Placental epithelial cell (primary cell): Measurements from ENCODE around the gene USP27X. TPM values are rescaled to one million over a fixed set of nuclear protein-coding genes. Genes with fewer than 3 reads are reported as not detected.

Experiments used
- total RNA-seq: library from RNA; depleted of rRNA; stranded (reverse); fragments of >200 nt; gene quantifications from 2 replicates; pipeline ENCODE4 v1.2.3, GENCODE V29; 2012

Gene USP27X
- total RNA-seq = 4.2 and 6.3 TPM in 2 replicates

DNA sequence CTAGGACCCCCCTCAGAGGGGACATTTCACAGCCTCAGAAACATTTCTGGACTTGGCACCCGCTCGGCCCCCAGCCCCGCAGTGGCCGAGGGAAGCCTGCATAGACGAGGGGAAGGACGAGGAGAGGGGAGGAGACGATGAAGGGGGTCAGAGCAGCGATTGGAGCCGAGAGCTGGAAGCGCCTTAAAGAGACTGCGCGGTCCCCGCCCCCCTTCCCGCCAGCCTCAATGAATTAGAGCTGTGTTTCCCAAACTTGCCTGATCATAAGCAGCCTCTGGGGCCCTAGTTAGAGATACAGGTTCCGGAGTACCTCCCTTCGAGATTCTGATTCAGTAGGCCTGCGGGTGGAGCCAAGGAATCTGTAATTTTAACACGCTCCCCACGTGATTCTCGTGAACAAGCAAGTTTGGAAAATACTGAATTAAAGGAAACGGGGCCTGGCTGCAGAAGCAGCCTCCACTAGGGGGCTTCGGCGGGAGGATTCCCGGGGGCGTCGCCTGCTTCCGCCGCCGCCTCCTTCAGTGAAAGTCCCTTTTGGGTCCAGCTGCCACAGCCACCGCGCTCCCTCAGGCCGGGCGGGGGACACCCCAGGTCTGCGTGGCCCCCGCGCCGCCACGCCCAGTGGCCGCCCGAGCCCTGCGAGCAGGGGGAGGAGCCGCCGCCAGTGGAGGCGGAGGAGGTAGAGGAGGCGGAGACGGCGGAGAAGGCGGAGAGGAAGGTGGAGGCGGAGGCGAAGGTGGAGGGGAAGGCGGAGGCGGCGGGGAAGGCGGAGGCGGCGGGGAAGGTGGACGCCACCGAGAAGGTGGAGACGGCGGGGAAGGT, at the start of gene USP27X:
USP27X (plus strand) TSS at position 651 of the 822 bp plus-strand sequence. CDS start 824 bp downstream, outside the sequence.

DNA sequence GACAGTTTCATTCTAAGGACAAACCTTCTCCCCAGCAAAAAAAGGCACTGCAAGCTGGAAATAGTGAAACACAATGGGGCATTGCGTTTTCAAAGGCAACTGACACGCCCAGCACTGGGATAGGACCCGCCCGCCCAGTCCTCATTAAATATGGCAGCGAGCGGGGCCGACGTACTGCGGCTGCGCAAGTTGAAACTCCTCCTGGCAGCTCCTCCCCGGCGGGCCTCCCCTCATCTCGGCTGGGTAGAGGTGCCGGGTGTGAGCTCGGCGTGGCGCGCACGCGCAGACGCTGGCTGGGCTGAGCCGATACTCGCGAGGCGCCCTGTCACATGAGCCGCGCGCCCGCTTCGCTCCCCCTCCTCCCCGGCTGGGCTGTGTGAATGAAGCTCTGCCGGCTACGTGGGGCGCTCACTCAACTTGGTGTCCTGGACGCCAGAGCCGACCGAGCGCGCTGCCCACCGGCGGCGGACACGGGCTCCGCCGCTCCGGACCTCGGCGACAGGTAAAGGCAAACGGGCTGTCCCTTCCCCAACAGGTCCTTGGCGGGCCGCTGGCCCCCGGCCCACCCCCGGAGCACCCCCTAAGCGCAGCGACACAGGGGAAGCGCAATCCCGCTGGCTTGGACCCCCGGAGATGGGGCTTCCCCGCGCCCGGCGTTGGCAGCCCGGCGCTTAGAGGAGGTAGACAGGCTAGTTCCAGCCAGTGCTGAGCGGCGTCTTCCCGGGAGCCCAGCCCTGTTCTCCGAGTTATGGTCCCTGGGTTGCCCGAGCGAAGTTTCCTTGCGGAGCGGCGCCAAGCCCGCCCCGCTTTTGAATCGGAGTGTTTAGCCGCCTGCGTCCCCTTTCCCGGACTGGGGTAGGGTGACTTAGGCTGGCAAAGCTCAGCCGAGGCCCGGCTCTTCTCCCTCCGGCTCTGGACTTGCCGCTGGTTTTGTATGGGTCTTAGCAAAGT, 43.3 kb downstream of the USP27X start, which contains the start of gene CLCN5:
CLCN5 (plus strand) TSS at position 306 of the 951 bp plus-strand sequence. CDS start 2,703 bp downstream, outside the sequence.

Other genes starting within 250 kb of the USP27X start
- not detected in 2 replicates for gene PAGE1, start 183.5 kb upstream of the USP27X start, total RNA-seq
- gene PAGE4, start 50.2 kb upstream of the USP27X start, total RNA-seq = not detected in 2 replicates
- 23.9 and 29.8 TPM in 2 replicates for gene CLCN5, start 43.1 kb downstream of the USP27X start, total RNA-seq